HUES48 (cell line): ENCODE measurements around the gene RCBTB2.

Experiments used
- H3K27ac ChIP-seq: one replicate; pipeline ENCODE4 v1.7.0; 2013; ENCODE audit warnings: low read depth, low read length, inconsistent platforms
- H3K27me3 ChIP-seq: 2 replicates; pipeline ENCODE4 v1.6.1; 2013; ENCODE audit warnings: mild to moderate bottlenecking, low read length; ENCODE audit not compliant: control insufficient read depth, insufficient read depth
- H3K36me3 ChIP-seq: 2 replicates; pipeline ENCODE4 v1.6.1; 2013; ENCODE audit warnings: low read length; ENCODE audit not compliant: control insufficient read depth, insufficient read depth
- H3K4me1 ChIP-seq: 2 replicates; pipeline ENCODE4 v1.6.1; 2013; ENCODE audit warnings: mild to moderate bottlenecking, low read length; ENCODE audit not compliant: control insufficient read depth, insufficient read depth
- H3K4me3 ChIP-seq: 2 replicates; pipeline ENCODE4 v1.5.1; 2013; ENCODE audit warnings: mild to moderate bottlenecking, low read depth, low read length
- H3K9ac ChIP-seq: 2 replicates; pipeline ENCODE4 v1.6.1; 2013; ENCODE audit warnings: mild to moderate bottlenecking, low read depth, low read length, moderate library complexity
- H3K9me3 ChIP-seq: 2 replicates; pipeline ENCODE4 v1.6.1; 2013; ENCODE audit warnings: low read length; ENCODE audit not compliant: control insufficient read depth, insufficient read depth

Gene RCBTB2

DNA sequence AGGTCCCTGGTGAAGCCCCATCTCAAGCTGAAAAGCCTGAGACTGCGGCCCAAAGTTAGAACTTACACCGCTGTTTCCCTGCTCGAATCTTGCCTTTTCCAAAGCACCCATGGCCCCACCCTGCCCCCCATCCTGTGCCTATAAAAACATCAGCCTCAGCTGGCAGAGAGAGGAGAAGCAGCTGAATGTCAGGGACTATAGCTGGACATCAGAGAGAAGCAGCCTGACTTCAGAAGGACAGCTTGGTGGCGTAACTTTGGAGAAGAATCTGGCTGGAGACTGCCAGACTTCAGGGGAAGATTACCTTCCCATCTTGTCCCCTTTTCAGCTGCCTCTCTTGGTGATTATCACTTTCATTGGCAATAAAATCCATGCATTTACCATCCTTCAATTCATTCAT lies 9.3 kb upstream of the RCBTB2 start:
- no peaks in the 10 kb centered on the region for H3K27me3 ChIP-seq
- no peaks in the 10 kb centered on the region for H3K9me3 ChIP-seq
- H3K4me3 ChIP-seq = no peak overlapping the region
- no peak overlapping the region for H3K27ac ChIP-seq
- no peaks in the 10 kb centered on the region for H3K36me3 ChIP-seq
- H3K4me1 ChIP-seq = peaks cover 7% of the 10 kb centered on the region; the same call in 1 of the 2 replicates
- H3K9ac ChIP-seq = no peak overlapping the region

DNA sequence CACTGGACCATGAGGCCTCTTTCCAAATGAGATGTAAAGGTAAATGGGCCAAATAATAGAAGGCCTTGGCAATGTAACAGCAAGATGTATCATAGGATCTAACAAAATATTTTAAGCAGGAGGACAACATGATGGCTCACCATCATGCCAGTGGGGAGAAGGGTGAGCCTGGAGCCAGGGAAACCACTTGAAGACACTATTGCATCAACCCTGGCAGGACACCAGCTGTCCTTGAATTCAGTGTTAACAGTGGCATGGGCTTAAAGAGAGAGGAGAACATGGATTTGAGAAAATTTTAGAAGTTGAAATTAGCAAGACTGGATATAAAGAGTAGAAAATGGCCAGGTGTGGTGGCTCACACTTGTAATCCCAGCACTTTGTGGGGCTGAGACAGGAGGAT lies 6.7 kb upstream of the RCBTB2 start:
- Histone ChIP-seq H3K4me3 (no peak overlapping the region), H3K4me1 (peaks cover 7% of the 10 kb centered on the region; the same call in 1 of the 2 replicates), H3K9me3 (no peaks in the 10 kb centered on the region), H3K9ac (no peak overlapping the region), H3K27ac (no peak overlapping the region), H3K36me3 (no peaks in the 10 kb centered on the region), H3K27me3 (no peaks in the 10 kb centered on the region)

DNA sequence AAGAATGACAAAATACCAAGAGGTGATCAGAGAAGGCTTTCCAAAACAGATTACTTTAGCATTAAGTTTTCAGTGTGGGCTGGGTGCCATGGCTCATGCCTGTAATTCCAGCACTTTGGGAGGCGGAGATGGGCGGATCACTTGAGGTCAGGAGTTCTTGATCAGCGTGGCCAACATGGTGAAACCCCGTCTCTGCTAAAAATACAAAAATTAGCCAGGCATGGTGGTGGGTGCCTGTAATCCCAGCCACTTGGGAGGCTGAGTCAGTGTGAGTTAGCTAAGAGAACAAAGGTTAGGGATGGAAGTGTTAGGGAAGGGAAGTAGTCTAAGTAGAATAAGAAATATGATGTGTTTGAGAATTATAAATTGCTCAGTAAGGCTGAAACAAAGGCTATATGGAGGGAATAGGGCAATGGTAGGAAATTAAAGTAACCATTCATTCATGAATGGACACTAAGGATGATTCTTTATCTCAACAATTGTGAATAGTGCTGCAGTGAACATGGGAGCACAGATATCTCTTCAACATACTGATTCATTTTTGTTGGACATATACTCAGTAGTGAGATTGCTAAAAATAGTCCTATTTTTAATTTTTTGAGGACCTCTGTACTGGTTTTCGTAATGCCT lies 3.9 kb upstream of the RCBTB2 start:
- H3K36me3 ChIP-seq = no peaks in the 10 kb centered on the region
- H3K9ac ChIP-seq = no peak overlapping the region
- H3K4me1 ChIP-seq = peaks cover 9% of the 10 kb centered on the region
- H3K27ac ChIP-seq = no peak overlapping the region
- no peaks in the 10 kb centered on the region for H3K9me3 ChIP-seq
- H3K4me3 ChIP-seq = no peak overlapping the region
- no peaks in the 10 kb centered on the region for H3K27me3 ChIP-seq

DNA sequence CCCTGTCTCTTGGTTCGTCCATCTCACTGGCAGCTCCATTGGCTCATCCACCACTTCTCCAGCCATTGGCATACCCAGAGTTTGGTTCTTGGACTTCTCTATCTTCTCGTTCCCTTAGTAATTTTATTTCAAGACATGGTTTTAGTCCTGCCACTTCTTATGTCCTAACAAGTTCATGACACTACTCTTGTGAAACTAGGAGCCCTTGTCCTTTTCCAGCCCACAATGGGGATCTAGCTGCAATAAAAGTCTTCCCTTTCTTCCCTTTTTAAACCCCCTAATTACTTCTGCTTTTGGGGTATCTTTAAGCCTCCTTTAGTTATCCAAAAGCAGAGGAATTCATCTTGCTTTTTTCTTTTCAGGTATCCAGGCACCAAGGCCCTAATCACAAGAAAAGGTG lies 2.9 kb upstream of the RCBTB2 start:
- no peak overlapping the region for H3K9ac ChIP-seq
- H3K4me1 ChIP-seq = peaks cover 14% of the 10 kb centered on the region
- no peak overlapping the region for H3K4me3 ChIP-seq
- no peaks in the 10 kb centered on the region for H3K36me3 ChIP-seq
- H3K27ac ChIP-seq = no peak overlapping the region
- H3K27me3 ChIP-seq = no peaks in the 10 kb centered on the region
- no peaks in the 10 kb centered on the region for H3K9me3 ChIP-seq

DNA sequence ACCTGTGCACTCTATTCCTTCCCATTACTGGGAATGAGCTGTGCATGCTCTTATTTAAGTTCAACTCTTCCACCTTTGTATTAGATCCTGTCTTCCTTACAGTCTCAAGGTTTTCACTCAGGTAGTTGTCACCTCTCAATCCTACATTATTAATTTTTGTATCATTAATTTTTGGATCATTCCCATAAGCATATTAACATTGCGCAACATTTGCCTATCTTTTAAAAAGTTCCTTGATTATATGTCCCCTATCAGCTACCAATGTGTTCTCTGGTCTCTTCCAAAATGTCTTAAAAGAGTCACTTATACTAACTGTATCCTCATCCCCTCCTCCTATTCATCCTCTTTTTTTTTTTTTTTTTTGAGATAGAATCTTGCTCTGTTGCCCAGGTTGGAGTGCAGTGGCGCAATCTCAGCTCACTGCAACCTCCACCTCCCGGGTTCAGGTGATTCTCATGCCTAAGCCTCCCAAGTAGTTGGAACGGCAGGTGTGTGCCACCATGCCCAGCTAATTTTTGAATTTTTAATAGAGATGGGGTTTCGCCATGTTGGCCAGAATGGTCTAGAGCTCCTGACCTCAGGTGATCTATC lies 2.1 kb upstream of the RCBTB2 start:
- Histone ChIP-seq H3K9ac (no peak overlapping the region), H3K27me3 (no peaks in the 10 kb centered on the region), H3K9me3 (no peaks in the 10 kb centered on the region), H3K27ac (no peak overlapping the region), H3K36me3 (no peaks in the 10 kb centered on the region), H3K4me3 (no peak overlapping the region), H3K4me1 (peaks cover 14% of the 10 kb centered on the region)

DNA sequence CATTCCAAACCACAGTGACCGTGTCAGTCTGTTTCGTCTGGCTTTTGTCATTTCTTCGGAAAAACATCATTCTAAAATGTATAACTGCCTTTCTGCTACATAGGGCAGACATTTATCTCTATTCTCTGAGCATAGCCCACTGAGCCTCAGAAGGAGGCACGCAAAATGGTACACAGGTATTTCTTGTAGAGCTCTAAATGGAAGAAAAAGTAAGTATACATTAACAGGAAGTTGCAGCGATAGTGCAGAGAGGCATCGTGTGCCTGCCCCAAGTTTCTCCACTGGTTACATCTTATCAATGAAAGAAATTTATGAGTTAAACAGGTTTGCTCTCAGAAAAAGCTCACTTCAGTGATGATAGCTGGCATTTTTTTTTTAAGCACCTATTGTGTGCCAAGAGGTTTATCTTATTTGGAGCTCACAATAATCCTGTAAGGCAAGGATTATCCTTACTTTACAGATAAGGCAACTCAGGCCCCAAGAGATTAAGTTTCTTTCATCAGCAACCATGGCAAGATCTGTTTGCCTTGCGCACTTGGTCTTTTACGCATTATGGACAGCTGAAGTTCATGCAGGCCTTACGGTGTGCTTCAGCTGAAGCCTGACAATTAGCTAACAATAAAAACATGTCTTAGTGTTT lies 1.2 kb upstream of the RCBTB2 start:
- Histone ChIP-seq H3K9me3 (no peaks in the 10 kb centered on the region), H3K4me3 (no peak overlapping the region), H3K4me1 (peaks cover 14% of the 10 kb centered on the region), H3K27ac (no peak overlapping the region), H3K27me3 (no peaks in the 10 kb centered on the region), H3K36me3 (no peaks in the 10 kb centered on the region), H3K9ac (no peak overlapping the region)

DNA sequence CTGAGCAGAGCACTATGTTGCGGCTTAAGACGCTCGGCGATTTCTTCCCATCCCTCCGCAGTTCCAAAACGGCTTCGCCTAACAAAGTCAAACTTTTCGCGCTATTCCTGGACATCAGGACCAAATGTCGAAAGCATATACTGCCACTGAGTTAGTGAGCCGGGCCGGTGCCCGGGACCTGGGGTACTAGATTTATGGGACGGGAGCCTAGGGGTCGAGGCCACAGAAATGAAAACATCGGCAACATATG lies 699 bp downstream of the RCBTB2 start:
- H3K36me3 ChIP-seq = no peaks in the 10 kb centered on the region
- H3K9me3 ChIP-seq = no peaks in the 10 kb centered on the region
- H3K9ac ChIP-seq = peak overlapping the region; percentile 60
- peak overlapping the region; percentile 77 for H3K4me3 ChIP-seq
- peak overlapping the region; percentile 59 for H3K27ac ChIP-seq
- peaks cover 14% of the 10 kb centered on the region for H3K4me1 ChIP-seq
- no peaks in the 10 kb centered on the region for H3K27me3 ChIP-seq

DNA sequence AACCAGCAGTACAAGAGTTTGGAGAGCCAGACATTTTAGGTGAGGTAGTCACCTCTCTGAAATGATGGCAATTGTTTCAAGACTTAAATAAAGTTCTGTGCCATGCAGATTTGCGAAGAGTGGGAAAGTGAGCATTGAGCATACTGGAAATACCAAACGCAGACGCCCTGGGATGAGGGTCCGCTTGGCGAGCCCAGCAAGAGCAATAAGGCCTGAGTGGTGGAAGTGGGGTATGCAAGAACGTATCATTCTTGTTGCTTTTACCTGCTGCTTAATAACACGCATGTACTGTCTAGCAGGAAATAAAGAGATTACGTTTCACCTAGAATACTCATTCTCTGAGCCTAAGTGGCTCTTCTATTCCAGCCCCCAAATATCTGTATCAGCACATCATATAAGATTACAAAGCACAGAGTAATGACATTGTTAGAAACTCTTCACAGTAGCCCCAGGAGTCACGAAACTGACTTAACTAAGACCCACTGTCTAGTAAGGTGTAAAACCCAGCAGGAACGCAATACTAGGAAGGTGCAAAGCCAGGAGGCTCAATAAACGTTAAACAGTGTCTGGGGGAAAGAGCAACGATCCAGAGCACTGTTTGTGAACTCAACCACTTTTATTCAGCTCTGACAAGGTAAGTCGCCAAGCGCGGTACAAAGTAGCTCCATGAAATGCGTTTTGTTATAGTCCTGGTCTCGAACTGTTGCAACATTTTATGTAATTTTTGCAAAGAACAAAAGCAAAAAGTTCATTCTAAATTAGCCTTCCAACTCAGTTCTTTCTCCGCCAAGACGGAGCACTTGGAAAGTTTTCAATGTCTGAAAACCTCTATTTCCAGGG lies 1.2 kb downstream of the RCBTB2 start:
- Histone ChIP-seq H3K9me3 (no peaks in the 10 kb centered on the region), H3K27me3 (no peaks in the 10 kb centered on the region), H3K4me3 (peak overlapping the region; percentile 77), H3K9ac (peak overlapping the region; percentile 60), H3K27ac (peak overlapping the region; percentile 59), H3K36me3 (no peaks in the 10 kb centered on the region), H3K4me1 (peaks cover 14% of the 10 kb centered on the region)

DNA sequence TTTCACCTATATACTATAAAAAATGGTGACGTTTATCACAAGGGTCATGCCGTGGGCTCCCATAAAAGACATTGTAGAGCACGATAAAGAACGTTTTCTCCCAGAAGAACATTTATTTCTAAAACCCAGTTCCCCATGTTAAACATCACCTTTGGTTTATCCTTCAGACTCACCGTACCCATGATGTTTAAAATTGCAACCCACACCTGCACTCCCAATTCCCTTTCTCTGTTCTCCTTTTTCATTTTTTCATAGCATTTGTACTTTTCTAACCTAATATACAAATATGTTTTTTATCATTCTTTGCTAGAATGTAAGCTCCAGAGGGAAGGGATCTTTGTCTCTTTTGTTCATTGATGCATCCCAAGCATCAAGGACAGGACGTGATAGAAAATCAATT lies 2.0 kb downstream of the RCBTB2 start:
- Histone ChIP-seq H3K27ac (no peak overlapping the region), H3K36me3 (no peaks in the 10 kb centered on the region), H3K9ac (no peak overlapping the region), H3K27me3 (no peaks in the 10 kb centered on the region), H3K9me3 (no peaks in the 10 kb centered on the region), H3K4me3 (no peak overlapping the region), H3K4me1 (peaks cover 14% of the 10 kb centered on the region)

DNA sequence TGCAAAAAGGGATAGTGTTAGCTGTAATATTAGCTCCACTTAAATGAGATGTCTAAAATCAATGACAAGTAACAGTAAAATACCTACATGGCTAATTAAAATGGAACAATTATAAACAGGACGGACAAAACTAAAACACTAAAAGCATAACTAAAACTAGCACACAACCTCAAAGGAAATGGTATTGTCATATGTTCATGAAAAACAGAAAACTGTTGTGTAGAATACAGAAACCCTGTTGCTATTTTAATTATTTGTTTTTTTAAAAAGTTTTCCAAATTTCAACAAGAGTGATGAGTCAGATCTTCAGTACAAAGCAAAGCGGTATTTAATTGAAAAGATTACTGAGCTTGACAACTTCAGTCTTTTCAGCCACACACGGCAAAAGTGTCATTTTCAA lies 4.2 kb downstream of the RCBTB2 start:
- H3K9ac ChIP-seq = no peak overlapping the region
- H3K9me3 ChIP-seq = no peaks in the 10 kb centered on the region
- H3K27ac ChIP-seq = no peak overlapping the region
- no peaks in the 10 kb centered on the region for H3K36me3 ChIP-seq
- H3K27me3 ChIP-seq = no peaks in the 10 kb centered on the region
- no peak overlapping the region for H3K4me3 ChIP-seq
- H3K4me1 ChIP-seq = peaks cover 12% of the 10 kb centered on the region

DNA sequence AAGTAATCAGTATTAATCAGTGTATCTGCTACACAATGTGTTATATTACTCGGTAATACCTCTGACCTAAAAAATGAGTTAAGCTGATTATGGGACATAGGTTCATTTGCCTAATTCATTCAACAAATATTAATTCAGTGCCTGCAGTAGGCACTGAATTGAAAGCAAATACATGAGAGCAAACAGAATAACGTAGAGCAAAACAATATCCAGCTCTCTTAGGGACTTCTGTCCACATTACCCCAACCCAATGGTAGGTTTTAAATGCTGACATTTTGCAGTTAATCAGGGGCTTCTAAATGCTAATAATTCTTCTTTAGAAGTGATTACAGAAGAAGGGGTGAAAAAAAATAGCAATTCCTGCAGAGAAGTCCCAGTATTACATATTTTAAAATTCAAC lies 4.9 kb downstream of the RCBTB2 start:
- H3K27ac ChIP-seq = no peak overlapping the region

More for the DNA sequence above, 4.9 kb downstream of the RCBTB2 start:
- H3K9ac ChIP-seq = no peak overlapping the region
- no peaks in the 10 kb centered on the region for H3K36me3 ChIP-seq
- H3K9me3 ChIP-seq = no peaks in the 10 kb centered on the region
- peaks cover 7% of the 10 kb centered on the region for H3K4me1 ChIP-seq
- H3K27me3 ChIP-seq = no peaks in the 10 kb centered on the region
- no peak overlapping the region for H3K4me3 ChIP-seq
